ENCODE measurements around the gene MT1HL1. TPM values are rescaled to one million over a fixed set of nuclear protein-coding genes. Genes with fewer than 3 reads are reported as not detected.

Gene MT1HL1
- polyA plus RNA-seq, 1 of the 3 experiments (the other 2 are of a cell fraction) = not detected

- CTCF ChIA-PET = interaction anchor here (0.6 kb wide), 1 partner anchor 163 kb away, joined by 3 read pairs; no protein-coding TSS in a partner anchor
Measured at GRCh38 chr1:237003516-237003915, 725 bp downstream of the MT1HL1 start.

GRCh38 chr1:237000191-237000590 lies 4.0 kb downstream of the MT1HL1 start:
- no peak for TF ChIP-seq EZH2phosphoT487 (IDR thresholded peaks at IDR 0.05; ENCODE audit: borderline replicate concordance, low read depth)
- no peak for TF ChIP-seq PBX3 (IDR thresholded peaks at IDR 0.05)
- no peak for TF ChIP-seq CHD2 (IDR thresholded peaks at IDR 0.05; ENCODE audit: low read length, partially characterized antibody)
- TF ChIP-seq USF2 (IDR thresholded peaks at IDR 0.05; ENCODE audit: borderline replicate concordance, low read depth, low read length) = no peak
- TF ChIP-seq FOXM1 (IDR thresholded peaks at IDR 0.05; ENCODE audit: low read depth) = no peak
- TF ChIP-seq MEF2A (IDR thresholded peaks at IDR 0.05; ENCODE audit: borderline replicate concordance, low read depth) = no peak
- no peak for TF ChIP-seq YY1 (IDR thresholded peaks at IDR 0.05; ENCODE audit: low read depth)
- H3K4me3 ChIP-seq (ENCODE audit: low read depth in 2 of 2, low read length in 1 of 2) = no peak overlapping the region
- H3K79me2 ChIP-seq (ENCODE audit: insufficient read depth) = no peaks in the 10 kb centered on the region
- H3K27ac ChIP-seq (ENCODE audit: low read depth in 2 of 2, low read length in 1 of 2) = no peak overlapping the region
- H3K36me3 ChIP-seq (replicated peaks in 1 of 2; ENCODE audit: control insufficient read depth in 1 of 2, insufficient read depth in 2 of 2, low read length in 1 of 2) = no peaks in the 10 kb centered on the region
- no peaks in the 10 kb centered on the region; the same call in 1 of the 2 replicates for H3K9me3 ChIP-seq
- H3F3A ChIP-seq (replicated peaks; ENCODE audit: insufficient read depth) = no peaks in the 10 kb centered on the region
- WGBS (ENCODE audit: low lambda C conversion rate) = 33% methylated on average over 4 of the region's 4 CpGs
- no peaks in the 10 kb centered on the region for H4K20me1 ChIP-seq (ENCODE audit: insufficient read depth)
- no peaks in the 10 kb centered on the region; a peak in 1 of 4 replicates for H3K4me1 ChIP-seq (ENCODE audit: control insufficient read depth in 1 of 2, insufficient read depth in 2 of 2, low read depth in 1 of 2, low read length in 1 of 2)
- H3K27me3 ChIP-seq (ENCODE audit: insufficient read depth) = no peaks in the 10 kb centered on the region
- no peak for DNase-seq
- no peak overlapping the region for H3K9ac ChIP-seq
- no peak overlapping the region for H3K4me2 ChIP-seq
- ChIA-PET CTCF (no interaction called here), POLR2A (no interaction called here)
- H3K9me2 ChIP-seq = no peaks in the 10 kb centered on the region
- H2AFZ ChIP-seq (ENCODE audit: low read depth) = no peak overlapping the region

More at GRCh38 chr1:237003516-237003915, 725 bp downstream of the MT1HL1 start:
- H3K27me3 ChIP-seq (ENCODE audit: insufficient read depth) = no peaks in the 10 kb centered on the region
- H3K4me2 ChIP-seq = no peak overlapping the region
- POLR2A ChIA-PET = no interaction called here
- H3K4me3 ChIP-seq (ENCODE audit: low read depth in 2 of 2, low read length in 1 of 2) = no peak overlapping the region
- no peaks in the 10 kb centered on the region for H3K79me2 ChIP-seq (ENCODE audit: insufficient read depth)
- H4K20me1 ChIP-seq (ENCODE audit: insufficient read depth) = no peaks in the 10 kb centered on the region
- no peaks in the 10 kb centered on the region for H3K9me3 ChIP-seq
- H3K9ac ChIP-seq = no peak overlapping the region
- no peak overlapping the region for H2AFZ ChIP-seq (ENCODE audit: low read depth)
- H3K36me3 ChIP-seq (replicated peaks in 1 of 2; ENCODE audit: control insufficient read depth in 1 of 2, insufficient read depth in 2 of 2, low read length in 1 of 2) = no peaks in the 10 kb centered on the region
- no peaks in the 10 kb centered on the region for H3K4me1 ChIP-seq (ENCODE audit: control insufficient read depth in 1 of 2, insufficient read depth in 2 of 2, low read depth in 1 of 2, low read length in 1 of 2)
- DNase-seq = no peak
- no peaks in the 10 kb centered on the region for H3F3A ChIP-seq (replicated peaks; ENCODE audit: insufficient read depth)
- no peak overlapping the region for H3K27ac ChIP-seq (ENCODE audit: low read depth in 2 of 2, low read length in 1 of 2)
- no peaks in the 10 kb centered on the region for H3K9me2 ChIP-seq
- TF ChIP-seq POLR2AphosphoS5 (IDR thresholded peaks at IDR 0.05; ENCODE audit: low read depth, low read length) = no peak
- no peak for TF ChIP-seq RXRA (IDR thresholded peaks at IDR 0.05; ENCODE audit: borderline replicate concordance, low read depth)
- TF ChIP-seq FOXJ3 (CRISPR knock-in tag; IDR thresholded peaks at IDR 0.05) = no peak
- TF ChIP-seq REST (IDR thresholded peaks at IDR 0.05; ENCODE audit: low read depth, low read length) = no peak
- no peak for TF ChIP-seq EZH2phosphoT487 (IDR thresholded peaks at IDR 0.05; ENCODE audit: borderline replicate concordance, low read depth)
- TF ChIP-seq GATA2 (CRISPR knock-in tag; IDR thresholded peaks at IDR 0.05) = no peak
- 38% methylated on average over 8 of the region's 8 CpGs for WGBS (ENCODE audit: low lambda C conversion rate)
